Parathyroid adenoma (tissue), 2 donors: ENCODE results near the gene TMOD3.

Experiments
- H2AFZ ChIP-seq: fragments of 300-600 bp; sonication (generic); one replicate; pipeline ENCODE4 v1.7.0; 2017; ENCODE audit warnings: antibody characterized with exemption, mild to moderate bottlenecking
- H3K27ac ChIP-seq: fragments of 300-600 bp; sonication (generic); one replicate; pipeline ENCODE4 v1.7.0; 2017
- H3K27me3 ChIP-seq: fragments of 300-600 bp; sonication (generic); one replicate; pipeline ENCODE4 v1.7.0; 2017; ENCODE audit warnings: low read length; ENCODE audit not compliant: control insufficient read depth, insufficient read depth
- H3K36me3 ChIP-seq: fragments of 300-600 bp; sonication (generic); one replicate; pipeline ENCODE4 v1.7.0; 2017; ENCODE audit warnings: low read length; ENCODE audit not compliant: control insufficient read depth, insufficient read depth
- H3K4me1 ChIP-seq: fragments of 300-600 bp; sonication (generic); one replicate; pipeline ENCODE4 v1.7.0; 2017; ENCODE audit warnings: control low read depth
- H3K4me2 ChIP-seq: fragments of 300-600 bp; sonication (generic); one replicate; pipeline ENCODE4 v1.7.0; 2017; ENCODE audit warnings: low read length
- H3K4me3 ChIP-seq: fragments of 300-600 bp; sonication (generic); one replicate; pipeline ENCODE4 v1.7.0; 2017; ENCODE audit warnings: low read depth, low read length
- H3K79me2 ChIP-seq: fragments of 300-600 bp; sonication (generic); one replicate; pipeline ENCODE4 v1.7.0; 2017; ENCODE audit warnings: control low read depth
- H3K9ac ChIP-seq: fragments of 300-600 bp; sonication (generic); one replicate; pipeline ENCODE4 v1.7.0; 2017; ENCODE audit warnings: mild to moderate bottlenecking
- H3K9me3 ChIP-seq: fragments of 300-600 bp; sonication (generic); one replicate; pipeline ENCODE4 v1.7.0; 2017; ENCODE audit warnings: low read length; ENCODE audit not compliant: control insufficient read depth
- CTCF ChIP-seq: fragments of 300-600 bp; sonication (generic); IDR thresholded peaks from one replicate; pipeline ENCODE4 v1.7.0; 2017; ENCODE audit warnings: antibody characterized with exemption, mild to moderate bottlenecking
- donor health status: primary hyperparathyroidism.

The TMOD3 gene

DNA sequence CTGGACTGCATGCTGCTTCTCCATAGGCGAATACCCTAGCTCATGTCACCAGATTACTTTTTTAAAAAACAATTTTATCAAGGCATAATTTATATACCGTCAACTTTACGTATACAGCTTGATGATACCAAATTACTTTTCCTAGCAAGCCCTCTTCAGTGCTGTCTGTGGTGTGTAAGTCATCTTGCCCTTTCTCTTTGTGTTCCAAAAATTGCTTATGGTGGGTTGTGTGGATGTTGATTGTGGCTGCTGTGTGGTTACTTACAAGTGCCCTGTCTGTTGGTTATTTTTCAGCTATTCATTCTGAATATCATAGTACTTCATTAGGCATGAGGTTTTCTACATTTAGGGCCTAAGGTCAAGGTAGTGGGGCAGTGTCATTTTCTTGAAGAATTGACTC lies 12.8 kb downstream of the TMOD3 start:
- no peak overlapping the region for H3K27ac ChIP-seq
- no peaks in the 10 kb centered on the region for H3K36me3 ChIP-seq
- no peak for TF ChIP-seq CTCF

DNA sequence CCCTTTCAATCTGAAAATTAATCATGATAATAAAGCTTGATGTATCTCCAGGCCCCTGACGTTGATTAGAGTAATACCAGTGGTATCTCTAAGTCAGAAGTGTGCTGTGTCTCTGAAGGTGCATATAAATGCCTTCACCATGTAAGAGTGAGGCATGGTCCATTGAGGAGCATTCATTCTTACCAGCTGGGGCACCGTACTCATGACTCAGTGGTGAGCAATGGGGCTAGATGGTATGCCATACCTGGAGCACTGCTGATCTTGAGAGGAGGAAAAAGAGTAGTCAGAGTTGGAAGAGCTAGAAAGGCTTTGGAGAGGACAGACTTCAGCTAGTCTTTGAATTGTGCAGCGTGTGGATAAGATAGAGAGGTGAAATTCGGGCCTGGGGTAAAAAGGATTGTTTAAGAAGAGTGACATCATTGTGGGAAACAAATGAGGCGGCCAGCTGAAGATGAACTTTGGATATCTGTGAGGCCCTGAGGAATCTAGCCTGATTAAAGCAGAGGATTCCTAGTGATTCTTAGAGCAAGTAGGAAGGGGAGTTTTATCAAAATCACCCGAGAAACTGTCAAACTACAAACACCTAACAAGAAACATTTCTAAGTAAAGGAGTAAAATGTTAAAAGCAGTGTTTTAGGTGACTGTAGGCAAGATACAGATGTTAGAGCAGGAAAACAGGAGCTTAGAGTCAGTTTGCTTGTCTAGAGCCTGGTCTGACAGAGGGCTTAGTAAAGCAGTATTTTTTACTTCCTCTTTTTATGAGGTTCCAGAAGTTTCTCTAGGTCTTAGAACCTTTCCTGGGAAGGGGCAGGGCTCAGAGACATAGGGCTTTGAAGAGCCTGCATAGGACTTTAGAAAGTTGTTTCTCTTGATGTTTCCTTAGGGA lies 13.6 kb downstream of the TMOD3 start:
- Histone ChIP-seq H2AFZ (no peak overlapping the region), H3K27ac (no peak overlapping the region), H3K27me3 (no peaks in the 10 kb centered on the region), H3K4me1 (no peaks in the 10 kb centered on the region), H3K9me3 (no peaks in the 10 kb centered on the region), H3K4me3 (no peak overlapping the region), H3K4me2 (no peak overlapping the region), H3K9ac (no peak overlapping the region), H3K36me3 (no peaks in the 10 kb centered on the region), H3K79me2 (peaks cover 15% of the 10 kb centered on the region)
- no peak for TF ChIP-seq CTCF

More for the DNA sequence above, 12.8 kb downstream of the TMOD3 start:
- Histone ChIP-seq H3K4me2 (no peak overlapping the region), H3K9ac (no peak overlapping the region), H3K27me3 (no peaks in the 10 kb centered on the region), H3K9me3 (no peaks in the 10 kb centered on the region), H3K4me1 (no peaks in the 10 kb centered on the region), H3K4me3 (no peak overlapping the region), H2AFZ (no peak overlapping the region), H3K79me2 (peaks cover 21% of the 10 kb centered on the region)

- no peak overlapping the region for H3K27ac ChIP-seq
- TF ChIP-seq CTCF, result no peak
These were observed 15.4 kb downstream of the TMOD3 start for GRCh38 chr15:51844747-51845426.

GRCh38 chr15:51846066-51846462 lies 16.6 kb downstream of the TMOD3 start:
- H3K79me2 ChIP-seq, result peaks cover 17% of the 10 kb centered on the region
- no peak for TF ChIP-seq CTCF
- H3K27me3 ChIP-seq, result no peaks in the 10 kb centered on the region
- no peak overlapping the region for H3K27ac ChIP-seq
- H3K4me1 ChIP-seq, result peaks cover 2% of the 10 kb centered on the region
- no peak overlapping the region for H3K4me2 ChIP-seq
- no peaks in the 10 kb centered on the region for H3K9me3 ChIP-seq
- no peak overlapping the region for H3K9ac ChIP-seq
- no peak overlapping the region for H2AFZ ChIP-seq
- no peak overlapping the region for H3K4me3 ChIP-seq
- no peaks in the 10 kb centered on the region for H3K36me3 ChIP-seq

More at GRCh38 chr15:51844747-51845426, 15.4 kb downstream of the TMOD3 start:
- no peak overlapping the region for H3K4me3 ChIP-seq
- no peaks in the 10 kb centered on the region for H3K9me3 ChIP-seq
- no peak overlapping the region for H2AFZ ChIP-seq
- peaks cover 2% of the 10 kb centered on the region for H3K4me1 ChIP-seq
- peaks cover 17% of the 10 kb centered on the region for H3K79me2 ChIP-seq
- H3K4me2 ChIP-seq, result no peak overlapping the region
- H3K36me3 ChIP-seq, result no peaks in the 10 kb centered on the region
- no peaks in the 10 kb centered on the region for H3K27me3 ChIP-seq
- H3K9ac ChIP-seq, result no peak overlapping the region
